ENCODE data around the gene CHRNB4. TPM values are rescaled to one million over a fixed set of nuclear protein-coding genes. Genes with fewer than 3 reads are reported as not detected.

The CHRNB4 gene
- total RNA-seq, 1 donor from 2014 or later: not detected

- no peak for DNase-seq (ENCODE audit: low read depth)
Measured at GRCh38 chr15:78634210-78635145, 6.5 kb downstream of the CHRNB4 start.

- no peak for DNase-seq (ENCODE audit: low read depth)
Measured at GRCh38 chr15:78633348-78633747, 7.7 kb downstream of the CHRNB4 start.

- DNase-seq (ENCODE audit: low read depth): no peak
Measured at GRCh38 chr15:78630886-78631633, 9.9 kb downstream of the CHRNB4 start.

- DNase-seq (ENCODE audit: low read depth): no peak
Measured at GRCh38 chr15:78629716-78630065, 11.3 kb downstream of the CHRNB4 start.

- DNase-seq (ENCODE audit: low read depth): no peak
Measured at GRCh38 chr15:78629031-78629715, 11.8 kb downstream of the CHRNB4 start.

- no peak for DNase-seq (ENCODE audit: low read depth)
Measured at GRCh38 chr15:78628227-78628626, 12.8 kb downstream of the CHRNB4 start.

- DNase-seq (ENCODE audit: low read depth): no peak
Measured at GRCh38 chr15:78627348-78627747, 13.7 kb downstream of the CHRNB4 start.

- DNase-seq (ENCODE audit: low read depth): no peak
Measured at GRCh38 chr15:78626381-78626995, 14.5 kb downstream of the CHRNB4 start.

GRCh38 chr15:78625606-78626280, 15.3 kb downstream of the CHRNB4 start:
- no peak for DNase-seq (ENCODE audit: low read depth)

- DNase-seq (ENCODE audit: low read depth): no peak
Measured at GRCh38 chr15:78624651-78625590, 16.1 kb downstream of the CHRNB4 start.

GRCh38 chr15:78623786-78624497, 17.1 kb downstream of the CHRNB4 start:
- DNase-seq (ENCODE audit: low read depth): no peak

GRCh38 chr15:78621810-78622402, 19.1 kb downstream of the CHRNB4 start:
- DNase-seq (ENCODE audit: low read depth): no peak

- DNase-seq (ENCODE audit: low read depth): no peak
Measured at GRCh38 chr15:78620527-78621421, 20.2 kb downstream of the CHRNB4 start, which contains the start of gene CHRNA3. Gene CHRNA3 (minus strand): TSS chr15:78620996. CDS start chr15:78620794, 202 bp downstream.

GRCh38 chr15:78620021-78620526, 20.9 kb downstream of the CHRNB4 start:
- peak; percentile 18 for DNase-seq (ENCODE audit: low read depth)

- DNase-seq (ENCODE audit: low read depth): no peak
Measured at GRCh38 chr15:78619022-78619950, 21.7 kb downstream of the CHRNB4 start.

GRCh38 chr15:78618490-78618934, 22.5 kb downstream of the CHRNB4 start:
- DNase-seq (ENCODE audit: low read depth): peak; percentile 86
